Nephron progenitor cell (in vitro differentiated cells): ENCODE measurements around the gene ANO1.

Experiments used
- DNase-seq: peaks from one replicate; pipeline ENCODE4 v3.0.0; 2021
- H3K27ac Mint-ChIP-seq: 2 replicates; pipeline ENCODE4 v1.8.0; 2021; ENCODE audit warnings: mild to moderate bottlenecking, moderate library complexity, mixed read lengths
- H3K27me3 Mint-ChIP-seq: 2 replicates; pipeline ENCODE4 v1.8.0; 2021; ENCODE audit warnings: mild to moderate bottlenecking, low read depth, mixed read lengths; ENCODE audit not compliant: poor library complexity
- H3K36me3 Mint-ChIP-seq: 2 replicates; pipeline ENCODE4 v1.8.0; 2021; ENCODE audit warnings: low read depth, mixed read lengths
- H3K4me1 Mint-ChIP-seq: 2 replicates; pipeline ENCODE4 v1.8.0; 2021; ENCODE audit warnings: mixed read lengths
- H3K4me3 Mint-ChIP-seq: 2 replicates; pipeline ENCODE4 v1.8.0; 2021; ENCODE audit warnings: mild to moderate bottlenecking, moderate library complexity, mixed read lengths
- H3K9me3 Mint-ChIP-seq: 2 replicates; pipeline ENCODE4 v1.8.0; 2021; ENCODE audit warnings: mild to moderate bottlenecking, moderate library complexity, mixed read lengths
- CTCF ChIP-seq: fragments of 200-600 bp; sonication (generic); IDR thresholded peaks from 2 replicates; pipeline ENCODE4 v1.5.0; 2021; ENCODE audit warnings: antibody characterized with exemption

Gene ANO1

GRCh38 chr11:70230151-70230839, 152.2 kb downstream of the ANO1 start:
- Mint-ChIP-seq H3K9me3 (no peaks in the 10 kb centered on the region), H3K27me3 (peaks cover 20% of the 10 kb centered on the region), H3K27ac (no peak overlapping the region), H3K4me1 (peaks cover 29% of the 10 kb centered on the region), H3K4me3 (no peak overlapping the region), H3K36me3 (no peaks in the 10 kb centered on the region)
- DNase-seq: no peak
- no peak for TF ChIP-seq CTCF

GRCh38 chr11:70230840-70231710, 153.0 kb downstream of the ANO1 start:
- H3K36me3 Mint-ChIP-seq: no peaks in the 10 kb centered on the region
- no peak for DNase-seq
- peaks cover 27% of the 10 kb centered on the region for H3K4me1 Mint-ChIP-seq
- no peak overlapping the region for H3K4me3 Mint-ChIP-seq
- H3K9me3 Mint-ChIP-seq: no peaks in the 10 kb centered on the region
- no peak for TF ChIP-seq CTCF
- H3K27ac Mint-ChIP-seq: no peak overlapping the region
- H3K27me3 Mint-ChIP-seq: peaks cover 20% of the 10 kb centered on the region

GRCh38 chr11:70233034-70233433, 154.9 kb downstream of the ANO1 start:
- H3K36me3 Mint-ChIP-seq: no peaks in the 10 kb centered on the region
- H3K27ac Mint-ChIP-seq: no peak overlapping the region
- no peaks in the 10 kb centered on the region for H3K9me3 Mint-ChIP-seq
- H3K4me3 Mint-ChIP-seq: no peak overlapping the region
- peaks cover 9% of the 10 kb centered on the region for H3K4me1 Mint-ChIP-seq
- DNase-seq: no peak
- no peak for TF ChIP-seq CTCF
- H3K27me3 Mint-ChIP-seq: peaks cover 24% of the 10 kb centered on the region

GRCh38 chr11:70233511-70233934, 155.4 kb downstream of the ANO1 start:
- H3K4me1 Mint-ChIP-seq: peaks cover 9% of the 10 kb centered on the region
- no peak overlapping the region for H3K4me3 Mint-ChIP-seq
- H3K27ac Mint-ChIP-seq: no peak overlapping the region
- H3K27me3 Mint-ChIP-seq: peaks cover 22% of the 10 kb centered on the region
- no peaks in the 10 kb centered on the region for H3K36me3 Mint-ChIP-seq
- no peak for TF ChIP-seq CTCF
- no peak for DNase-seq
- H3K9me3 Mint-ChIP-seq: no peaks in the 10 kb centered on the region

- Mint-ChIP-seq H3K27me3 (peaks cover 19% of the 10 kb centered on the region), H3K27ac (no peak overlapping the region), H3K9me3 (no peaks in the 10 kb centered on the region), H3K4me1 (peaks cover 9% of the 10 kb centered on the region), H3K4me3 (no peak overlapping the region), H3K36me3 (no peaks in the 10 kb centered on the region)
- TF ChIP-seq CTCF: no peak
- no peak for DNase-seq
Observed at GRCh38 chr11:70233962-70234361, 155.8 kb downstream of the ANO1 start.
